ENCODE results near the gene PIK3CB.

The PIK3CB gene

DNA sequence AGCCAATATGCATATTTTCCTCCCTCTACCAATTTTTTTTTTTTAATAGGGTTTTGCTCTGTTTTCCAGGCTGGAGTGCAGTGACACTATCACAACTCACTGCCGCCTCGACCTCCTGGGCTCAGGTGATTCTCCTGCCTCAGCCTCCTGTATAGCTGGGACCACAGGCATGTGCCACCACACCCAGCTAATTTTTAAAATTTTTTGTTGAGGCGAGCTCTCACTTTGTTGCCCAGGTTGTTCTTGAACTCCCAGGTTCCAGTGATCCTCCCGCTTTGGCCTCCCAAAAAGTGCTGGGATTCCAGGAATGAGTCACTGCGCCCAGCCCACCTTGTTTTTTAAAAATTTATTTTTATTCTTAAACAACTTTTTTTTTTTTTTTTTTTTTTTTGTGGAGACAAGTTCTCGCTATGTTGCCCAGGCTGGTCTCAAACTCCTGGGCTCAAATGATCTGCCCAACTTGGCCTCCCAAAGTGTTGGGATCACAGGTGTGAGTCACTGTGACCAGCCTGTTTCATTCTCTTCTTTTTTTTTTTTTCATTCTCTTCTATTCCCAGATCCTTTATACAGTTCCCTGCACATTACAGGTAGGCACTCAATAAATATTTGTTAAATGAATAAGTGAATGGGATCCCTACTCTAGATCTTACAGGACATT, 40.5 kb upstream of the PIK3CB start:
- TF ChIP-seq, protein P1, sequence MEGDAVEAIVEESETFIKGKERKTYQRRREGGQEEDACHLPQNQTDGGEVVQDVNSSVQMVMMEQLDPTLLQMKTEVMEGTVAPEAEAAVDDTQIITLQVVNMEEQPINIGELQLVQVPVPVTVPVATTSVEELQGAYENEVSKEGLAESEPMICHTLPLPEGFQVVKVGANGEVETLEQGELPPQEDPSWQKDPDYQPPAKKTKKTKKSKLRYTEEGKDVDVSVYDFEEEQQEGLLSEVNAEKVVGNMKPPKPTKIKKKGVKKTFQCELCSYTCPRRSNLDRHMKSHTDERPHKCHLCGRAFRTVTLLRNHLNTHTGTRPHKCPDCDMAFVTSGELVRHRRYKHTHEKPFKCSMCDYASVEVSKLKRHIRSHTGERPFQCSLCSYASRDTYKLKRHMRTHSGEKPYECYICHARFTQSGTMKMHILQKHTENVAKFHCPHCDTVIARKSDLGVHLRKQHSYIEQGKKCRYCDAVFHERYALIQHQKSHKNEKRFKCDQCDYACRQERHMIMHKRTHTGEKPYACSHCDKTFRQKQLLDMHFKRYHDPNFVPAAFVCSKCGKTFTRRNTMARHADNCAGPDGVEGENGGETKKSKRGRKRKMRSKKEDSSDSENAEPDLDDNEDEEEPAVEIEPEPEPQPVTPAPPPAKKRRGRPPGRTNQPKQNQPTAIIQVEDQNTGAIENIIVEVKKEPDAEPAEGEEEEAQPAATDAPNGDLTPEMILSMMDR (IDR thresholded peaks at IDR 0.05; ENCODE audit: control insufficient read depth, insufficient read depth, low read depth, low read length, missing control alignments) = no peak
- no peak for DNase-seq (ENCODE audit: low read depth)

DNA sequence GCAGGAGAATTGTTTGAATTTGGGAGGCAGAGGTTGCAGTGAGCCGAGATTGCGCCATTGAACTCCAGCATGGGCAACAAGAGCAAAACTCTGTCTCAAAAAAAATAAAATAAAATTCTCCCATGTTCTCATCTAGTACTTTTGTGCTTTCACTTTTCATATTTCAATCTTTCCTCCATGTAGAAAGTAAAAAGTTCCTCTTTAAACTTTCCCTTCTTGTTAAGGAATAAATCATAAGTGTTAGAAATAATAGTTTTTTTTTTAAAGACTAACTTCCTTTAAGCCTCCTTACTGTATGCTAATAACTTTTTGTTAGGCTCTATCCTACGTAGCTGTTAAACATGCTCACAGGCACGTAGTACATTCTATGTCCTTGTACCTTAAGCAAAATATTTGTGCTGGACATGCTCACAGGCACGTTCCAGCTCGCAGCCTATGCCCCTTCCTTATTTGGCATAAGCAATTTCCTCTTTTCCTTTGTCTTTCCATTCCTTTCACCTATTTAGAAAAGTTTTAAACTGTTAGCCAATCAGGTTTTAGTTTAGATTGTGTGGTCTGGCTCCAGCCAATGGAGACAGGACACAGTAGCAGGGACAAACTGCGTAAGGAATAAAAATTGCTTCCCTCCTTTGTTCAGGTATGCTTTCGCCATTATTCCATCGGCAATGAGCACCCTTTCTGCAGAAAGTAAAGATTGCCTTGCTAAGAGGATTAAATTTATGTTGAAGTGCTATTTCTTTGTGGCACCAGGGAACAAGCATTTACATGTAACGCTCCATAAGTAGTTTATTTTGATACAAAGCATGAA, 38.9 kb upstream of the PIK3CB start:
- no peak for DNase-seq (ENCODE audit: low read depth)
- H3K4me3 ChIP-seq (ENCODE audit: control insufficient read depth, low read depth, low read length) = no peak overlapping the region
- TF ChIP-seq, protein P1 (IDR thresholded peaks at IDR 0.05; ENCODE audit: control insufficient read depth, insufficient read depth, low read depth, low read length, missing control alignments) = no peak

More for the DNA sequence above, 40.5 kb upstream of the PIK3CB start:
- H3K4me3 ChIP-seq (ENCODE audit: control insufficient read depth, low read depth, low read length) = no peak overlapping the region

DNA sequence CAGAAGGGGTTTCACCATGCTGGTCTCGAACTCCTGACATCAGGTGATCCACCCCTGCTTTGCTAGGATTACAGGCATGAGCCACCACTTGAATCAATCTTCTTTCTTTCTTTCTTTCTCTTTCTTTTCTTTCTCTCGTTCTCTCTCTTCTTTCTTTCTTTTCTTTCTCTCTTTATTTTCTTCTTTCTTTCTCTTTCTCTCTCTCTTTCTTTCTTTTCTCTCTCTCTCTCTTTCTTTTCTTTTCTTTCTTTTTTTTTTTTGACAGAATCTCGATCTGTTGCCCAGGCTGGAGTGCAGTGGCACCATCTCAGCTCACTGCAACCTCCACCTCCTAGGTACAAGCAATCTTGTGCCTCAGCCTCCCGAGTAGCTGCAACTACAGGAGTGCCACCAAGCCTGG, 37.9 kb upstream of the PIK3CB start:
- DNase-seq (ENCODE audit: low read depth) = no peak
- TF ChIP-seq, protein P1 (IDR thresholded peaks at IDR 0.05; ENCODE audit: control insufficient read depth, insufficient read depth, low read depth, low read length, missing control alignments) = no peak

DNA sequence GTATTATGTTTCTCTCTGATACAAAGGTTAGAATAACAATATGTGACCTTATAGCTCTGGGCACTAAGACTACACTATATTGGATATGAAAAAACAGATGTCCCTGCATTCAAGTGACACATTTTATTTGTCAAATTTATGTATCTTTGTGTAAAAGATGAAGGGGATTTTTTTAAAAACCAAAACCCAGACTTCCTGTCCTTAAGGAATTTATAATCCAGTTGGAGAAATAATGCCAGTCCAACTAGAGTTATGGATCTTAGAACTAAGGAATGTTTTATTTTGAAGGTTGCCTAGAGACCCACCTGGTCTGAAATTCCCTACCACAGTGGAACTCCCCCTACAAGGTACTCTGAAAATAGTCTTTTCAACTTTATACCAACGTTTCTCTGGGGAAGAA, 33.3 kb upstream of the PIK3CB start:
- no peak for DNase-seq (ENCODE audit: low read depth)
- H3K4me3 ChIP-seq (ENCODE audit: control insufficient read depth, low read depth, low read length) = no peak overlapping the region
- TF ChIP-seq, protein P1 (IDR thresholded peaks at IDR 0.05; ENCODE audit: control insufficient read depth, insufficient read depth, low read depth, low read length, missing control alignments) = no peak

More for the DNA sequence above, 37.9 kb upstream of the PIK3CB start:
- H3K4me3 ChIP-seq (ENCODE audit: control insufficient read depth, low read depth, low read length) = no peak overlapping the region

DNA sequence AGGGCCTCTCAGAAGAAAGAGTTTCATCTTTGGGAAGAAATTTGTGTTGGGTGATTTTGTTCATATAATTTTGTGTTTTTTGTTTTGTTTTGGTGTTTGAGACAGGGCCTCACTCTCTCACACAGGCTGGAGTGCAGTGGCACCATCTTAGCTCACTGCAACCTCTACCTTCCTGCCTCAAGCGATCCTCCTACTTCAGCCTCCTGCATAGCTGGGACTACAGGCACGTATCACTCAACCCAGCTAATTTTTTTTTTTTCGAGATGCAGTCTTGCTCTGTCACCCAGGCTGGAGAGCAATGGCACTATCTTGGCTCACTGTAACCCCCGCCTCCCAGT, 29.0 kb upstream of the PIK3CB start:
- TF ChIP-seq, protein P1 (IDR thresholded peaks at IDR 0.05; ENCODE audit: control insufficient read depth, insufficient read depth, low read depth, low read length, missing control alignments) = no peak
- H3K4me3 ChIP-seq (ENCODE audit: control insufficient read depth, low read depth, low read length) = no peak overlapping the region
- DNase-seq (ENCODE audit: low read depth) = no peak

DNA sequence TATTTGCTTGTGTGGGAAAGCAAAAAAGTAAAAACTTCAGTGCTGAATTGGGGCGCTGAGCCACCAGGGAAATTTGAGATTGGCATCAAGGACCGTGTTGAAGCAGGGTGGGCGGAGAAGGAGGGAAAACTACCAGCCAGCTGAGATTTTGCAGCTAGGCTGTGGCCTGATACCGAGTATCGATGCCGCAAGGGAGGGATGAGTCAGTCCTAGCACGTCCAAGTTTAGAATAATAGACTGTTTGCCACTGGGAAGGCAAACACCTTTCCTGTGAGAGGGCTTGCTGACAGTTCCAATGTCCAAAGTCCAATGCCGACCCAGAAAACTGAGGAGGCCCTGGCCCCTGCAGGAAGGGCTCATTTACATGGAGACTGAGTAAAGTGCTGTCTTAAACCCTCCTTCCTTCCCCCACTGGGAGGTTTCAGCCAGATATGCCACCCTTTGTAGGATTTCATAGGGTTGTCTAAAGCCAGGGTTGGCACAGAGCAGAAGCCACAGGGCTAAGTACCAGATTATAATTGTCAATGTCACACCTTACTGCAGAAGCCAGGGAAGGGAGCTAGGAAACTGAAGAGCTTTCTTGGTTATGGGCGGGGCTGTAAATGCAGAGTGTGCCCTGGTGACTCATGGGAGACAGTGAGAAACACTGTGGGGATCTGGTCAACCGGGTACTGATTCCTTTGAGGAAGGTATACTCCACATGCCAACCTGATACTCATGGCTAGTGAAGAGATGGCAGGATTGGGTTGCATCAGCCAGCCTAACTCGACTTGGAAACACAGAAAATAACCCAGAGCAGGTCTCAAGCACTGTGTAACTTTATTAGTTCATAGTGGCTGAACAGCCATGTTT, 28.4 kb upstream of the PIK3CB start:
- TF ChIP-seq, protein P1 (IDR thresholded peaks at IDR 0.05; ENCODE audit: control insufficient read depth, insufficient read depth, low read depth, low read length, missing control alignments) = no peak
- DNase-seq (ENCODE audit: low read depth) = no peak
- H3K4me3 ChIP-seq (ENCODE audit: control insufficient read depth, low read depth, low read length) = no peak overlapping the region

Measured in AG09309 (cell line).